ENCODE measurements around the gene PMM2.
"Not testable (repeated sequence)": the region's sequence is repeated elsewhere in the genome, so short reads cannot be mapped to it uniquely, and the experiment has no call there.

Gene PMM2

DNA sequence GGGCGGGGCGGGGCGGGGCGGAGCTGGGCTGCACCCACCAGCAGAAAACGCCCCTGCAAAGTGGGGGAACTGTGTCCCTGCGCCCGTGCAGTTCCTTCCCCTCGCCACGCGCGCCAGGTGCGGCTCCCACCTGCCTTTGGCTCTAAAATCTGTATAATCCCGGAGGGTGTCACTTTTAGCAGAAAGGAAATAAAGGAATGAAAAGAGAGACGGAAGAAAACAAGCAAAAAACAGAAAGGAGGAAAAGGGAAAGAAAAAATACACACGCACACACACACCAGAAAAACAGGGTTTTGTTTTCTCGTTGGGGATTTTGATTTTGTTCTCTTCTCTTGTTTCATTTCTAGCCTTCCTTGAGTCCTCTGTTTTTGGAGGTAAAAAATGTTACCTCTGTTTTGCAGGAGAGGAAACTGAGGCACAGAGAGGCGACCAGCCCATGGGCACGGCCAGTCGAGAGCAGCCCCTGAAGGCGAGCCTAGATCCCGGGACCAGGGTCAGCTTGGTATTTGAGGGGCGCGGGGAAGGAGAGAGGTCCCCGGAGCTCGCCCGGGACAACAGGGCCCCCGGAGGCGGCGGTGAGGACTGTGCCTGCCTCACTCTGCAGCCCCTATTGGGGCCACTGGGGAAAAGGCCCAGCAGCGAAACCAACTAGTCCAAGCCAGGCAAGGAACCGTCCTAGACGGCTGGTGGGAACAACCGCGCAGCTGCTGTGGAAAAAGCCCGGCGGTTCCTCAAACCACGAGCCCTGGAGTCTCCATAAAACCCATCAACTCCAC lies 71.8 kb downstream of the PMM2 start:
- DNase-seq = peak; percentile 57
- H3K9me3 ChIP-seq = no peaks in the 10 kb centered on the region
- no peaks in the 10 kb centered on the region for H3K27me3 ChIP-seq
- H3K36me3 ChIP-seq = no peaks in the 10 kb centered on the region
- TF ChIP-seq CTCF (IDR thresholded peaks at IDR 0.05; ENCODE audit: low read depth, low read length) = peak; percentile 12; the same call in 1 of the 2 replicates
- H3K4me3 ChIP-seq (ENCODE audit: low read depth, low read length) = peak overlapping the region; percentile 59
- peaks cover 10% of the 10 kb centered on the region for H3K4me1 ChIP-seq

DNA sequence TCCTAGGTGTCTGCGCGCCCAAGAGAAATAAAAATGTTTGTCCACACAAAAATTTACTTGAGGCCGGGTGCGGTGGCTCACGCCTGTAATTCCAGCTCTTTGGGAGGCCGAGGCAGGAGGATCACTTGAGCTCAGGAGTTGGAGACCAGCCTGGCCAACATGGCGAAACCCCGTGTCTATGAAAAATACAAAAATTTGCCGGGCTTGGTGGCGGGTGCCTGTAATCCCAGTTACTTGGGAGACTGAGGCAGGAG lies 72.3 kb downstream of the PMM2 start:
- H3K9me3 ChIP-seq; H3K27me3 ChIP-seq; H3K4me1 ChIP-seq; H3K4me3 ChIP-seq (ENCODE audit: low read depth, low read length); H3K36me3 ChIP-seq; DNase-seq: not testable (repeated sequence)

GRCh38 chr16:8872071-8872470 lies 74.4 kb downstream of the PMM2 start:
- no peak for DNase-seq
- Histone ChIP-seq H3K4me3 (ENCODE audit: low read depth, low read length) (no peak overlapping the region), H3K27me3 (no peaks in the 10 kb centered on the region), H3K4me1 (peaks cover 2% of the 10 kb centered on the region; the same call in 1 of the 2 replicates), H3K9me3 (no peaks in the 10 kb centered on the region), H3K36me3 (no peaks in the 10 kb centered on the region)
- TF ChIP-seq CTCF (IDR thresholded peaks at IDR 0.05; ENCODE audit: low read depth, low read length) = no peak

DNA sequence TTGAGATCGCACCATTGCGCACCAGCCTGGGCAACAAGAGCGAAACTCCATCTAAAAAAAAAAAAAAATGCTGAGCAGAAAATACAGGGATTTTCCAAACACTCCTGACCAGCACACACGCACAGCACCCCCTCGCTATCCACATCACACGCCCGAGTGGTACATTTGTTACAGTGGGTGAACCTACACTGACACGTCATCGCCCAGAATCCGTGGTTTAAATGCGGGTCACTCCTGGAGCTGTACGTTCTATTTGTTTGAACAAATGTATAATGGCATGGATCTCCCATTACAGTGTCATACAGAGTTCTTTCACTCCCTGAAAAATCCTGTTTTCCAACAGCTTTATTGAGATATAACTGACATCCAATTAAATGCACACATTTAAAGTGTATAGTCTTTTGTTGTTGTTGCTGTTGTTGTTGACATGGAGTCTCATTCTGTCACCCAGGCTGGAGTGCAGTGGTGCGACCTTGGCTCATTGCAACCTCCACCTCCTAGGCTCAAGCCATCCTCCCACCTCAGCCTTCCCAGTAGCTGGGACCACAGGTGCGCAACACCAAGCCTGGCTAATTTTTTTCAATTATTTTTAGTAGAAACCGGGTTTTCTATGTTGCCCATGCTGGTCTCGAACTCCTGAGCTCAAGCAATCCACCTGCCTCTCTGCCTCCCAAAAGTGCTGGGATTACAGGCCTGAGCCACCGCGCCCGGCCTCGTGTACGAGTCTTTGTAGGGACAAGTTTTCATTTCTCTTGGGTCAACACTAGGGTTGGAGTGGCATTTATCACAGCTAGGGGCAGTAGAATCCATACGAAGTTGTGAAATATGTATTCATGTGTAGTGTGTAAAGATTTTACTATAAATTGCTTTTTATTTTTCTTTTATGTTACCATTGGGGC lies 75.6 kb downstream of the PMM2 start:
- Histone ChIP-seq H3K27me3 (no peaks in the 10 kb centered on the region), H3K4me1 (peaks cover 2% of the 10 kb centered on the region; the same call in 1 of the 2 replicates), H3K9me3 (no peaks in the 10 kb centered on the region), H3K4me3 (ENCODE audit: low read depth, low read length) (no peak overlapping the region), H3K36me3 (no peaks in the 10 kb centered on the region)
- no peak for DNase-seq
- TF ChIP-seq CTCF (IDR thresholded peaks at IDR 0.05; ENCODE audit: low read depth, low read length) = peak; percentile 19; the same call in 1 of the 2 replicates

DNA sequence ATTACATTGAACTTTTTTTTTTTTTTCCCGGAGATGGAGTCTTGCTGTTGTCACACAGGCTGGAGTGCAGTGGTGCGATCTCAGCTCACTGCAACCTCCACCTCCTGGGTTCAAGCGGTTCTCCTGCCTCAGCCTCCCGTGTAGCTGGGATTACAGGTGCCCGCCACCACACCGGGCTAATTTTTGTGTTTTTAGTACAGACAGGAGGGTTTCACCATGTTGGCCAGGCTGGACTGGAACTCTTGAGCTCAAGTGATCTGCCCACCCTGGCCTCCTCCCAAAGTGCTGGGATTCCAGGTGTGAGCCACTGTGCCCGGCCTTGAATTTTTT lies 76.2 kb downstream of the PMM2 start:
- H3K4me3 ChIP-seq (ENCODE audit: low read depth, low read length); H3K27me3 ChIP-seq; H3K36me3 ChIP-seq; H3K9me3 ChIP-seq; H3K4me1 ChIP-seq; DNase-seq: not testable (repeated sequence)

DNA sequence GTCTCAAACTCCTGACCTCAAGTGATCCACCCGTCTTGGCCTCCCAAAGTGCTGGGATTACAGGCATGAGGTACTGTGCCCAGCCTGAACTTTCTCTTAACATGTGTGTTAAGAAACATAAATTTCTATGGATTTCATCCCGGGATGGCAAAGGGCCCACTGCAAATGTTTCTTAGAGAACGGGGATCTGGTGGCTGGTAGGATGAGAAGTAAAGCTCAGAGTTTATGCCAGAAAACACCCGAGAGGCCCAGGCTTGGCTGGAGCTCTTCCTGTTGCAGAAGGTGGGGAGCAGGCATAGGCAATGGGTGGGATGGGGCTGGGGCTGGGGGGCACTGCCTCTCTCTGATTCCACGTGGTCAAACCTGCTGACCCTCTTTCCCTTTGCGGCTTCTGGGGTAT lies 76.7 kb downstream of the PMM2 start:
- Histone ChIP-seq H3K36me3 (no peaks in the 10 kb centered on the region), H3K27me3 (no peaks in the 10 kb centered on the region), H3K9me3 (no peaks in the 10 kb centered on the region), H3K4me3 (ENCODE audit: low read depth, low read length) (no peak overlapping the region), H3K4me1 (peaks cover 1% of the 10 kb centered on the region; the same call in 1 of the 2 replicates)
- DNase-seq = no peak
- TF ChIP-seq CTCF (IDR thresholded peaks at IDR 0.05; ENCODE audit: low read depth, low read length) = no peak

GRCh38 chr16:8875317-8875716 lies 77.7 kb downstream of the PMM2 start:
- not testable (repeated sequence) for H3K9me3 ChIP-seq; H3K4me1 ChIP-seq; DNase-seq; H3K4me3 ChIP-seq (ENCODE audit: low read depth, low read length); H3K27me3 ChIP-seq; H3K36me3 ChIP-seq

Data from BE2C (cell line).